Mucosa of descending colon (tissue), 3 donors: ENCODE measurements around the gene CEACAM6. TPM values are rescaled to one million over a fixed set of nuclear protein-coding genes. Genes with fewer than 3 reads are reported as not detected.
"Not testable (repeated sequence)": the region's sequence is repeated elsewhere in the genome, so short reads cannot be mapped to it uniquely, and the experiment has no call there.

Source experiments
- ATAC-seq: fragments of 200-7000 bp; cut with Tn5 transposase; one replicate; pipeline ENCODE4 v1.9.1; 2020; ENCODE audit warnings: mild to moderate bottlenecking, moderate library complexity
- DNase-seq, 3 donors: peaks; one replicate each; pipeline ENCODE4 v3.0.0-alpha.2; 2020
- H3K36me3 ChIP-seq: fragments of 200-600 bp; one replicate; pipeline ENCODE4 v1.8.0; 2021; ENCODE audit warnings: low read depth, mild to moderate bottlenecking
- H3K4me1 ChIP-seq: fragments of 200-600 bp; one replicate; pipeline ENCODE4 v1.8.0; 2021; ENCODE audit warnings: low read depth, mild to moderate bottlenecking
- H3K4me3 ChIP-seq: fragments of 200-600 bp; one replicate; pipeline ENCODE4 v1.8.0; 2021; ENCODE audit warnings: mild to moderate bottlenecking
- H3K9me3 ChIP-seq: fragments of 200-600 bp; one replicate; pipeline ENCODE4 v1.8.0; 2021; ENCODE audit warnings: mild to moderate bottlenecking
- CTCF ChIP-seq: fragments of 200-600 bp; IDR thresholded peaks from one replicate; pipeline ENCODE4 v1.8.0; 2022; ENCODE audit warnings: antibody characterized with exemption, mild to moderate bottlenecking
- intact Hi-C, 2 donors: fragments of 100-400 bp; cut with DNase I in 1 of 2; cut with micrococcal nuclease in 1 of 2; formaldehyde crosslinking; loops; one replicate each; pipeline versions ENCODE4 v1.11.0 to v1.11.1; 2022; cut with DNase I, micrococcal nuclease
- total RNA-seq, 3 donors: library from RNA; stranded (reverse); fragmentation: NEBNext Ultra II Directional in 2 of 3; extraction: Animal tissue kit (Norgen Biotek cat#: 25700) in 2 of 3; gene quantifications; one replicate each; pipeline versions ENCODE4 v1.2.1 to v1.2.4, GENCODE V29; 2021 to 2023
- donor health status: DM: no; HTN: no; CAD: no; lungs with moderate emphysema.
- donor health status: DM: no; HTN: no; CAD: no.
- donor health status: DM: no; HTN: yes; CAD: no.

CEACAM6 gene
- total RNA-seq, 3 donors from 2014 or later = 249 to 1,767 (median 431) TPM

- peaks cover 24% of the 10 kb centered on the region for H3K4me1 ChIP-seq
- DNase-seq (no peak), ATAC-seq (no peak)
- no peak overlapping the region for H3K4me3 ChIP-seq
- no peaks in the 10 kb centered on the region for H3K9me3 ChIP-seq
- no peak for TF ChIP-seq CTCF
- no peaks in the 10 kb centered on the region for H3K36me3 ChIP-seq
- intact Hi-C loops = loop anchor here in 1 of 2 donors (5.0 kb wide), 1 partner anchor 41 kb away; the partner anchor contains the start of gene CEACAM5
Observed at GRCh38 chr19:41748012-41748411, 7.3 kb upstream of the CEACAM6 start.

- H3K4me3 ChIP-seq, H3K36me3 ChIP-seq, H3K9me3 ChIP-seq, intact Hi-C loops: not testable (repeated sequence)
- H3K4me1 ChIP-seq = peaks cover 10% of the 10 kb centered on the region
- DNase-seq (peak in 1 of 3 donors; percentile 6), ATAC-seq (peak; percentile 3)
Observed at GRCh38 chr19:41750248-41751134, 4.8 kb upstream of the CEACAM6 start.

- TF ChIP-seq CTCF = peak; percentile 59
- intact Hi-C loops = no loop called here
- peak; percentile 82 to 89 (median 86) for DNase-seq
- Histone ChIP-seq H3K4me1 (peaks cover 9% of the 10 kb centered on the region), H3K36me3 (no peaks in the 10 kb centered on the region), H3K9me3 (no peaks in the 10 kb centered on the region), H3K4me3 (no peak overlapping the region)
- ATAC-seq = peak; percentile 59
Observed at GRCh38 chr19:41753159-41753558, 2.2 kb upstream of the CEACAM6 start.

GRCh38 chr19:41753936-41754529 lies 1.3 kb upstream of the CEACAM6 start:
- peak in 1 of 3 donors; percentile 90 for DNase-seq
- Histone ChIP-seq H3K9me3 (no peaks in the 10 kb centered on the region), H3K36me3 (no peaks in the 10 kb centered on the region), H3K4me1 (peaks cover 9% of the 10 kb centered on the region), H3K4me3 (no peak overlapping the region)
- intact Hi-C loops = no loop called here
- TF ChIP-seq CTCF = peak; percentile 41
- peak; percentile 61 for ATAC-seq

GRCh38 chr19:41758846-41759245 lies 3.5 kb downstream of the CEACAM6 start:
- ATAC-seq = no peak
- no peak for TF ChIP-seq CTCF
- intact Hi-C loops = no loop called here

GRCh38 chr19:41767115-41767514 lies 11.8 kb downstream of the CEACAM6 start:
- peak; percentile 59 for ATAC-seq
- intact Hi-C loops = no loop called here
- Histone ChIP-seq H3K9me3 (no peaks in the 10 kb centered on the region), H3K4me1 (peaks cover 4% of the 10 kb centered on the region), H3K4me3 (no peak overlapping the region), H3K36me3 (no peaks in the 10 kb centered on the region)
- TF ChIP-seq CTCF = no peak
- DNase-seq = no peak

More at GRCh38 chr19:41758846-41759245, 3.5 kb downstream of the CEACAM6 start:
- no peaks in the 10 kb centered on the region for H3K9me3 ChIP-seq
- H3K4me3 ChIP-seq = no peak overlapping the region
- H3K36me3 ChIP-seq = no peaks in the 10 kb centered on the region
- H3K4me1 ChIP-seq = peaks cover 4% of the 10 kb centered on the region
- no peak for DNase-seq

GRCh38 chr19:41768105-41768504 lies 12.8 kb downstream of the CEACAM6 start:
- DNase-seq, H3K36me3 ChIP-seq, intact Hi-C loops, H3K9me3 ChIP-seq, ATAC-seq, H3K4me3 ChIP-seq: not testable (repeated sequence)
- H3K4me1 ChIP-seq = peaks cover 12% of the 10 kb centered on the region
